BE2C (cell line): ENCODE results near the gene ANXA4.
"Not testable (repeated sequence)": the region's sequence is repeated elsewhere in the genome, so short reads cannot be mapped to it uniquely, and the experiment has no call there.

Experiments used
- DNase-seq: peaks from one replicate; pipeline ENCODE4 v3.0.0-alpha.2; 2020
- H3K27me3 ChIP-seq: fragments of 250-450 bp; sonication (Bioruptor Pico); 2 replicates; pipeline ENCODE4 v1.5.1; 2020; ENCODE audit warnings: mild to moderate bottlenecking
- H3K36me3 ChIP-seq: fragments of 250-450 bp; sonication (Bioruptor Pico); 2 replicates; pipeline ENCODE4 v1.5.1; 2020; ENCODE audit warnings: mild to moderate bottlenecking
- H3K4me1 ChIP-seq: fragments of 250-450 bp; sonication (Bioruptor Pico); 2 replicates; pipeline ENCODE4 v1.5.1; 2020
- H3K4me3 ChIP-seq: 2 replicates; pipeline ENCODE4 v1.5.1; 2011; ENCODE audit warnings: low read depth, low read length
- H3K9me3 ChIP-seq: fragments of 250-450 bp; sonication (Bioruptor Pico); 2 replicates; pipeline ENCODE4 v1.5.1; 2020
- CTCF ChIP-seq: IDR thresholded peaks from 2 replicates; pipeline ENCODE4 v1.5.1; 2012; ENCODE audit warnings: mild to moderate bottlenecking, low read depth, low read length

Gene ANXA4

GRCh38 chr2:69801745-69802290 lies 59.9 kb downstream of the ANXA4 start:
- no peaks in the 10 kb centered on the region for H3K4me1 ChIP-seq
- no peak for DNase-seq
- no peaks in the 10 kb centered on the region for H3K36me3 ChIP-seq
- no peaks in the 10 kb centered on the region for H3K27me3 ChIP-seq
- H3K4me3 ChIP-seq: no peak overlapping the region
- H3K9me3 ChIP-seq: no peaks in the 10 kb centered on the region
- no peak for TF ChIP-seq CTCF

GRCh38 chr2:69802781-69803367 lies 60.9 kb downstream of the ANXA4 start:
- not testable (repeated sequence) for H3K27me3 ChIP-seq, H3K4me1 ChIP-seq, H3K9me3 ChIP-seq, DNase-seq, H3K36me3 ChIP-seq, H3K4me3 ChIP-seq

GRCh38 chr2:69804416-69804815 lies 62.5 kb downstream of the ANXA4 start:
- no peaks in the 10 kb centered on the region for H3K4me1 ChIP-seq
- no peak for TF ChIP-seq CTCF
- no peaks in the 10 kb centered on the region for H3K36me3 ChIP-seq
- no peak for DNase-seq
- H3K4me3 ChIP-seq: no peak overlapping the region
- H3K27me3 ChIP-seq: no peaks in the 10 kb centered on the region
- H3K9me3 ChIP-seq: no peaks in the 10 kb centered on the region

GRCh38 chr2:69805887-69806286 lies 64.0 kb downstream of the ANXA4 start:
- no peak overlapping the region for H3K4me3 ChIP-seq
- H3K27me3 ChIP-seq: no peaks in the 10 kb centered on the region
- no peak for TF ChIP-seq CTCF

GRCh38 chr2:69807821-69808540 lies 66.0 kb downstream of the ANXA4 start:
- no peaks in the 10 kb centered on the region for H3K4me1 ChIP-seq
- no peak overlapping the region for H3K4me3 ChIP-seq
- no peak for DNase-seq
- H3K36me3 ChIP-seq: no peaks in the 10 kb centered on the region
- no peak for TF ChIP-seq CTCF
- H3K9me3 ChIP-seq: no peaks in the 10 kb centered on the region
- no peaks in the 10 kb centered on the region for H3K27me3 ChIP-seq

More at GRCh38 chr2:69805887-69806286, 64.0 kb downstream of the ANXA4 start:
- no peak for DNase-seq
- H3K4me1 ChIP-seq: no peaks in the 10 kb centered on the region
- no peaks in the 10 kb centered on the region for H3K36me3 ChIP-seq
- no peaks in the 10 kb centered on the region for H3K9me3 ChIP-seq

GRCh38 chr2:69810550-69810949 lies 68.6 kb downstream of the ANXA4 start:
- no peak for DNase-seq
- Histone ChIP-seq H3K9me3 (no peaks in the 10 kb centered on the region), H3K4me1 (no peaks in the 10 kb centered on the region), H3K27me3 (no peaks in the 10 kb centered on the region), H3K4me3 (no peak overlapping the region), H3K36me3 (no peaks in the 10 kb centered on the region)
- no peak for TF ChIP-seq CTCF
